Suprapubic skin (tissue), 4 donors: Measurements from ENCODE around the gene FAM9C. TPM values are rescaled to one million over a fixed set of nuclear protein-coding genes. Genes with fewer than 3 reads are reported as not detected.

Experiments used
- DNase-seq, 2 donors: peaks; one replicate each; pipeline ENCODE4 v3.0.0-alpha.2; 2019; ENCODE audit warnings: low spot score in 2 of 2
- H3K27ac ChIP-seq: fragments of 200-600 bp; sonication (generic); one replicate; pipeline ENCODE4 v1.5.1; 2019
- H3K27me3 ChIP-seq: fragments of 200-600 bp; sonication (generic); one replicate; pipeline ENCODE4 v1.5.1; 2019
- H3K36me3 ChIP-seq: fragments of 200-600 bp; sonication (generic); one replicate; pipeline ENCODE4 v1.5.1; 2019
- H3K4me1 ChIP-seq: fragments of 200-600 bp; sonication (generic); one replicate; pipeline ENCODE4 v1.5.1; 2019
- H3K4me3 ChIP-seq: fragments of 200-600 bp; sonication (generic); one replicate; pipeline ENCODE4 v1.5.1; 2019; ENCODE audit warnings: mild to moderate bottlenecking
- H3K9me3 ChIP-seq: fragments of 200-600 bp; sonication (generic); one replicate; pipeline ENCODE4 v1.5.1; 2019
- CTCF ChIP-seq, 2 donors: fragments of 200-600 bp in 1 of 2; fragments of 450-650 bp in 1 of 2; sonication (generic) in 1 of 2; IDR thresholded peaks; one replicate each; pipeline ENCODE4 v1.5.1; 2016 to 2019; ENCODE audit warnings: antibody characterized with exemption in 2 of 2, mild to moderate bottlenecking in 1 of 2, moderate library complexity in 1 of 2
- EP300 ChIP-seq: sonication (generic); formaldehyde crosslinking; IDR thresholded peaks from one replicate; pipeline ENCODE4 v1.6.1; 2017; ENCODE audit warnings: antibody characterized with exemption
- POLR2A ChIP-seq, 2 donors: fragments of 450-650 bp; IDR thresholded peaks; one replicate each; pipeline ENCODE4 v1.6.1; 2017; ENCODE audit warnings: antibody characterized with exemption in 2 of 2, mild to moderate bottlenecking in 2 of 2, moderate library complexity in 2 of 2
- POLR2AphosphoS5 ChIP-seq, 3 donors: sonication (generic); formaldehyde crosslinking; IDR thresholded peaks; one replicate each; pipeline ENCODE4 v1.6.1; 2017; ENCODE audit warnings: antibody characterized with exemption in 3 of 3
- WGBS: methylation state at CpG from one replicate; pipeline ENCODE4 v1.1.5; 2018; 5-methylcytosine and 5-hydroxymethylcytosine counted together
- total RNA-seq, 4 donors: library from RNA; depleted of rRNA; stranded (reverse); fragments of >200 nt; gene quantifications; one replicate each; pipeline ENCODE4 v1.1.0, GENCODE V29; 2016

Gene FAM9C
- total RNA-seq, 4 donors from 2014 or later, result not detected

GRCh38 chrX:13047759-13048158 is 3.3 kb upstream of the FAM9C start:
- no peaks in the 10 kb centered on the region for H3K9me3 ChIP-seq
- H3K4me1 ChIP-seq, result no peaks in the 10 kb centered on the region
- WGBS, result 86% methylated on average over 3 of the region's 3 CpGs
- H3K27me3 ChIP-seq, result no peaks in the 10 kb centered on the region
- H3K36me3 ChIP-seq, result no peaks in the 10 kb centered on the region
- TF ChIP-seq CTCF (IDR thresholded peaks at IDR 0.05) (no peak), POLR2AphosphoS5 (IDR thresholded peaks at IDR 0.05) (no peak), EP300 (no peak), POLR2A (IDR thresholded peaks at IDR 0.05) (no peak)
- no peak for DNase-seq
- no peak overlapping the region for H3K4me3 ChIP-seq
- H3K27ac ChIP-seq, result no peak overlapping the region

GRCh38 chrX:13046141-13046855 is 1.9 kb upstream of the FAM9C start:
- H3K36me3 ChIP-seq, result no peaks in the 10 kb centered on the region
- H3K4me3 ChIP-seq, result no peak overlapping the region
- DNase-seq, result no peak
- no peak overlapping the region for H3K27ac ChIP-seq
- TF ChIP-seq CTCF (IDR thresholded peaks at IDR 0.05) (no peak), POLR2A (IDR thresholded peaks at IDR 0.05) (no peak)
- no peaks in the 10 kb centered on the region for H3K27me3 ChIP-seq
- no peaks in the 10 kb centered on the region for H3K9me3 ChIP-seq
- no peaks in the 10 kb centered on the region for H3K4me1 ChIP-seq
- WGBS, result 83% methylated on average over 1 of the region's 1 CpG

- DNase-seq, result no peak
- no peak overlapping the region for H3K27ac ChIP-seq
- no peaks in the 10 kb centered on the region for H3K9me3 ChIP-seq
- TF ChIP-seq POLR2AphosphoS5 (IDR thresholded peaks at IDR 0.05) (no peak), EP300 (no peak), POLR2A (IDR thresholded peaks at IDR 0.05) (no peak), CTCF (IDR thresholded peaks at IDR 0.05) (no peak)
- H3K4me3 ChIP-seq, result no peak overlapping the region
- H3K4me1 ChIP-seq, result no peaks in the 10 kb centered on the region
- no peaks in the 10 kb centered on the region for H3K36me3 ChIP-seq
- H3K27me3 ChIP-seq, result no peaks in the 10 kb centered on the region
- WGBS, result 81% methylated on average over 14 of the region's 25 CpGs
These were observed 482 bp downstream of the FAM9C start for GRCh38 chrX:13043938-13044337.

- WGBS, result 78% methylated on average over 10 of the region's 10 CpGs
- H3K4me3 ChIP-seq, result no peak overlapping the region
- H3K27ac ChIP-seq, result no peak overlapping the region
- DNase-seq, result no peak
- TF ChIP-seq POLR2A (IDR thresholded peaks at IDR 0.05), result no peak
- no peak for TF ChIP-seq CTCF (IDR thresholded peaks at IDR 0.05)
- no peak for TF ChIP-seq EP300
- TF ChIP-seq POLR2AphosphoS5 (IDR thresholded peaks at IDR 0.05), result no peak
- no peaks in the 10 kb centered on the region for H3K27me3 ChIP-seq
- H3K9me3 ChIP-seq, result no peaks in the 10 kb centered on the region
- H3K4me1 ChIP-seq, result no peaks in the 10 kb centered on the region
- no peaks in the 10 kb centered on the region for H3K36me3 ChIP-seq
These were observed 1.3 kb downstream of the FAM9C start for GRCh38 chrX:13043138-13043537.

GRCh38 chrX:13036896-13037295 is 7.5 kb downstream of the FAM9C start:
- TF ChIP-seq EP300 (no peak), CTCF (IDR thresholded peaks at IDR 0.05) (no peak), POLR2A (IDR thresholded peaks at IDR 0.05) (no peak), POLR2AphosphoS5 (IDR thresholded peaks at IDR 0.05) (no peak)
- Histone ChIP-seq H3K27me3 (no peaks in the 10 kb centered on the region), H3K27ac (no peak overlapping the region), H3K9me3 (no peaks in the 10 kb centered on the region), H3K4me3 (no peak overlapping the region), H3K4me1 (no peaks in the 10 kb centered on the region), H3K36me3 (no peaks in the 10 kb centered on the region)
- WGBS, result 60% methylated on average over 3 of the region's 3 CpGs
- no peak for DNase-seq
